Measurements from ENCODE around the gene PEAK1. TPM values are rescaled to one million over a fixed set of nuclear protein-coding genes. Genes with fewer than 3 reads are reported as not detected.

Gene PEAK1
- total RNA-seq, 1 experiment from 2014 or later = 21.2 TPM

- no peak overlapping the region for H3K9ac ChIP-seq (ENCODE audit: extremely low read depth, insufficient read length, low read length)
- no peak overlapping the region for H3K56ac ChIP-seq (ENCODE audit: insufficient read length, low read depth, low read length)
- H2BK120ac ChIP-seq (ENCODE audit: low read depth, low read length, poor library complexity, severe bottlenecking) = no peak overlapping the region
- H2AFZ ChIP-seq (ENCODE audit: low read length) = no peak overlapping the region
- H3K18ac ChIP-seq (ENCODE audit: insufficient read length, low read depth, low read length) = no peak overlapping the region
- no peaks in the 10 kb centered on the region for H4K20me1 ChIP-seq (ENCODE audit: control insufficient read depth, insufficient read depth, insufficient read length)
- no peak for TF ChIP-seq CTCF (conservative IDR thresholded peaks at IDR 0.05)
- no peak overlapping the region for H2BK15ac ChIP-seq (ENCODE audit: low read depth, low read length)
- no peak overlapping the region for H2BK12ac ChIP-seq (ENCODE audit: insufficient read length, low read depth, low read length)
- no peaks in the 10 kb centered on the region for H3K9me3 ChIP-seq (ENCODE audit: control insufficient read depth, low read depth, low read length)
- H2BK5ac ChIP-seq (ENCODE audit: insufficient read length, low read length) = no peak overlapping the region
- no peaks in the 10 kb centered on the region for H3K79me1 ChIP-seq (ENCODE audit: insufficient read depth, low read depth, low read length, poor library complexity, severe bottlenecking)
- H3K27ac ChIP-seq (ENCODE audit: insufficient read length, low read depth, low read length) = no peak overlapping the region
- H2BK20ac ChIP-seq (ENCODE audit: low read depth, low read length, poor library complexity, severe bottlenecking) = no peak overlapping the region
- Mint-ChIP-seq H3K27ac (no peak overlapping the region; a peak in 2 of 7 replicates), H3K4me1 (no peaks in the 10 kb centered on the region), H3K9me3 (no peaks in the 10 kb centered on the region), H3K27me3 (ENCODE audit: low read depth) (no peaks in the 10 kb centered on the region), H3K4me3 (no peak overlapping the region), H3K36me3 (ENCODE audit: insufficient read depth in 1 of 3, low read depth in 3 of 3) (peaks cover 2 to 6% (median 2%) of the 10 kb centered on the region in 3 experiments; a peak in 6 of 7 replicates)
- H3K79me2 ChIP-seq (ENCODE audit: insufficient read depth, low read length) = no peaks in the 10 kb centered on the region
- H3K4ac ChIP-seq (ENCODE audit: low read depth, low read length) = no peak overlapping the region
- no peak overlapping the region for H3K14ac ChIP-seq (ENCODE audit: insufficient read depth, low read length)
- no peaks in the 10 kb centered on the region for H3K4me1 ChIP-seq (ENCODE audit: insufficient read depth, low read length)
- no peak overlapping the region for H3T11ph ChIP-seq (ENCODE audit: low read length)
- H3K23me2 ChIP-seq (ENCODE audit: insufficient read length, low read depth, low read length, poor library complexity, severe bottlenecking) = no peaks in the 10 kb centered on the region
- no CpG with 5 or more reads among the region's 5 CpGs for WGBS (ENCODE audit: extremely low coverage, insufficient read length, low lambda C conversion rate)
- no peak overlapping the region for H3K23ac ChIP-seq (ENCODE audit: insufficient read length, low read depth, low read length)
- no peak overlapping the region for H4K91ac ChIP-seq (ENCODE audit: insufficient read length, low read depth, low read length)
- H4K5ac ChIP-seq (ENCODE audit: insufficient read length, low read depth, low read length) = no peak overlapping the region
- no peak overlapping the region for H2AK5ac ChIP-seq (ENCODE audit: insufficient read length, low read length)
- H3K27me3 ChIP-seq (ENCODE audit: insufficient read depth, low read length) = no peaks in the 10 kb centered on the region
- DNase-seq = no peak
- no peak overlapping the region for H4K8ac ChIP-seq (replicated peaks; ENCODE audit: insufficient read length, low read depth, low read length)
- H3K4me2 ChIP-seq (ENCODE audit: insufficient read depth, insufficient read length, low read length) = no peak overlapping the region
These were observed 61.2 kb downstream of the PEAK1 start for GRCh38 chr15:77358545-77359240.

Measured in H9 (cell line).